HG02571 (cell line): ENCODE data around the gene CD7.
"Not testable (repeated sequence)": the region's sequence is repeated elsewhere in the genome, so short reads cannot be mapped to it uniquely, and the experiment has no call there.

ENCODE experiments used
- ATAC-seq: cut with Tn5 transposase; IDR thresholded peaks from one replicate; pipeline ENCODE4 v1.9.1; 2021; ENCODE audit warnings: mild to moderate bottlenecking, moderate library complexity; ENCODE audit not compliant: unreplicated experiment

CD7 gene

GRCh38 chr17:82317394-82318168 is at the start of gene CD7:
TSS of gene CD7 (minus strand) at chr17:82317608. CDS start at chr17:82317495, 113 bp downstream.
- ATAC-seq: no peak

DNA sequence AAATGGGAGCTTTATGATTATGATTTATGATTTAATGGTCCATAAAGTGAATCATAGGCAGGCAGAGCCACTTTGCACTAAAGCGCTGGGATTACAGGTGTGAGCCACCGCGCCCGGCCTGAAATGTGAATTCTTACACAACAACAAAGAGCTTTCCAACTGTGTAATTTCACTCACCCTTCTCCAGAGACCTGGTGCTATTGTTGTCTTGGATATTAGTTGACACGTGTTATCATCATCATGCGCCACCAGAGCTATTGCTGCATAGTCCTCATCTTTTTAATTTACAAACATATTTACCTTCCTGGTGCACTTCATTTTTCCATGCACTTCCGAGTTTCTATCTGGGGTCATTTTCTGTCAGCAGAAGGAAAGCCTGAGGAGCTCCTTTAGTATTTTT is 49.3 kb upstream of the CD7 start:
- ATAC-seq: no peak

DNA sequence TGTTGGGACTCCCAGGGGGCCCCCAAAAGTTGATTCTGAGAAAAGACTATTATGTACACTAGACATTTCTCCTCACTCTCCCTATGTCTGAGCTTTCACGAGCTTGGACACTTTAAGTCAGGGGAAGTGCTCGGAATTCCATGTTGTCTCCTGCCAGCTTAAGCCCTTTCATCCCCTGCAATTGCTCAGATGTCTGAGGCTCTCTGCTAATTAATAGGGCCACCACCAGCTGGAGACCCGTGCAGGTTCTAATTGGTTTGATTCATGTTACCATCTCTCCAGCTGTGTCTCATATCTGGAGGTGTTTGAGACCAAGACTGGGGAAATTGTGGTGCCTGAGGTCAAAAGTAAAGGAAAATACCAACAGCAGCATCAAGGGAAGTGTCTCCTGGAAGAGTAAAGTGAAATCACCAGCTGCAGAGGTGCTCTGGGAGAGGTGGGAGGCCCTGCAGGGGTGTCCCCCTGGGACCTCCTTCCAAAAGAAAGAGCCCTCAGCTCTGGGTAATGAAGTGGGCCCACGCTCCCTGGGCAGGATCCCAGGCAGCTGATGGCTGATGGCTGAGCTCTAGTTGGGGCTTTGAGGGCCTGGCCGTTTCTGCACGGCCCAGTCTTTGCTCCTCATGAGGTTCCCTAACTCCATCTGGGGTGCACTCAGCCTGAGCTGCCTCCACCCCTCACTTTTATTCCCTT is 48.3 kb upstream of the CD7 start:
- no peak for ATAC-seq

GRCh38 chr17:82361885-82362633 is 44.7 kb upstream of the CD7 start:
- no peak for ATAC-seq

- not testable (repeated sequence) for ATAC-seq
Observed at GRCh38 chr17:82359451-82360074, 42.2 kb upstream of the CD7 start.

DNA sequence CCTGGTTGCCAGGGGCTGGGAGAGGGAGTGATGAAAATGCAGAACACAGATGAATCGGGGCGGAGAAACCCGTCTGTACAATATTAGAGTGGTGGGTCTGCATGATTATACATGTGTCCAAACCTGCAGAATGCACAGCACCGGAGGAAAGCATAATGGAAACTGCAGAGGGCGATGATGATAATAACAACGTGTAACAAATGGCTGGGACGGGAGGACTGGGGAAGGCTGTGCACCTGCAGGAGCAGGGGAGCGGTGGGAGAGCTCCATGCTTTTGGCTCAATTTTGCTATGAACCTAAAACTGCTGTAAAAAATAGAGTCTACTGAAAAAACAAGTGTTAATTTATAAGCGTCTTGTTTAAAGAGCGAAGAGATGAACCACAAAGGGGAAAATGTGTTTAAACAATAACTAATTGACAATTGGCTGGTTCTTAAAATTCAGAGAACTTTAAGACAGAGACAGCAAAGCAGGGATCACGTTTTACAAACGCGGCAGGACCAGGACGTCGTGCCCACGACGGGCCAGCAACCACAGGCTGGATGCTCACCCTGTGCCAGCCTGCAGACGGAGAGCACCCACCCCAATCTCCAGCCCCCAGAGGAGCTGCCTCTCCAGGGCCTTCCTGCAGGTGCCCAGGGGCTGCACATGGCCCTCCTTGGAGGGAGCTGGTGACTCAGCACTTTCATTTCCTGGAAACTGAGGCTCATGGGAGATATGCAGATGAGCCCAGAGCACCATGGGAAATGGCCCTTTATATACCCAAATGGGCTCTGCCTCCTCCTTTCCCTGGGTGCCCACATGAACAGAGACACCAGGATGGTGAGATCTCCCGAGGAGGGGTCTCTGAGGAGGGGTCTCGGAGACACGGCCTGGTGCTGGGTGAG is 41.3 kb upstream of the CD7 start, which contains the start of gene TEX19:
TSS of gene TEX19 (plus strand) at position 783 of the 886 bp plus-strand sequence. CDS start 2,904 bp downstream, outside the sequence.
- no peak for ATAC-seq

DNA sequence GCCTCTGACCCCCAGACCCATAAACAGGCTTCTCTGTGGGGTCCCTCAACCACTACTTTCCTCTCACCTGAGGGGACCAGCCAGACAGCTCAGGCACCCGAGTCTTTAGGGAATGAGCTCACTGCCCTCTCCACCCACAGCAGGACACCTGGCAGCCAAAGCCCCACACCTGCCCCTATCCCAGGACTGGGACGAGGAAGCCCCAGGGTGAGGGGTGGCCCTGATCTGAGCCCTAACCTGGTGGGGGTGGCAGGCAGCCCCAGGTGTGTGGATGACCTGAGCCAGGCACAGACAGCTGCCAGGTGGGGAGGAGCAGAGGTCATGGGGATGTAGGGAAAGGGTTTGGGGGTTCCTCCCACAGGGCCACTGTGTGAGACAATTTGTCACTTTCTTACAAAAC is 40.0 kb upstream of the CD7 start:
- no peak for ATAC-seq

DNA sequence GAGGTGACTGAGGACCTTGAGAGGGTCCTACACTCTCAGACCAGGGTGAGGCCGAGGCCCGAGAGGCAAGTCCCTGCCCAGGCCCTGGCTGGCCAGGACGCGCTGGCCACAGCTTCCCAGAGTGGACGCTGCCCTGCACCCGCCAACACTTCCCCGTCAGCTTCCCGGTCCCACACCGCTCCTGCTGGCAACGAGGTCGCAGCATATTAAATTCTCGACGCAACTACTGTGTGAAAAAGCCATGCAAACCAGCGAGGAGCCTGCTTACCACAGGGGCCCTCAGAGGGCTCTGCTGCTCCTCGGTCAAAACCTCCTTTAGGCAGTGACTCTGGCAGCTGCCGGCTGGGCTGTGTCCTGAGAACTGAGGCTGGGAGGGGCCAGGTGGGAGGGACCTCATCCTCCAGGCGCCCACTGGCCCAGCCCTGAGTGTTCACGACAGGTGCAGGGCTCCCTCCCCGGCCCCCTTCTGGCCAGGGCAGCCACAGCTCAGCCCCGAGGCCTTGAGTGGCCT is 39.5 kb upstream of the CD7 start:
- no peak for ATAC-seq

- no peak for ATAC-seq
Observed at GRCh38 chr17:82355770-82356427, 38.5 kb upstream of the CD7 start.

DNA sequence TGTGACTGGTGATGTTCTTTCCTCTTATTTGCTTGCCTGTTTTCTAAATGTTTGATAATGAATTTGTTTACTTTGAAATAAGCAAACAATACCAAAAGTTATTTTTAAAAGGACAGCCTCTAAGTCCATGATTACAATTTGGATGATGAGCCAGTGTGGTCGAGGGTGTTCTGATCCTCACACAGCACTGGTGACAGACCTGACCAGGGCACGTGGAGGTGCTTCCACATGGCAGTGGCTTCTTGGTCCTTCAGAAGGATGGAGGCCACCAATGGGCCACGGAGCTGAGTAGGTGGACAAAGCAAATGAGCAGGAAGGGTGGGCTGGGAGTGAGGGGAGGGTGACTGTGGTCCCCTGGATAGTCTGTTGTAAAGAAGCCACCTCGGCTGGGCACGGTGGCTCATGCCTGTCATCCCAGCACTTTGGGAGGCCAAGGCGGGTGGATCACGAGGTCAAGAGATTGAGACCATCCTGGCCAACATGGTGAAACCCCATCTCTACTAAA is 37.4 kb upstream of the CD7 start:
- ATAC-seq: no peak

- ATAC-seq: no peak
Observed at GRCh38 chr17:82353484-82353883, 36.1 kb upstream of the CD7 start.

DNA sequence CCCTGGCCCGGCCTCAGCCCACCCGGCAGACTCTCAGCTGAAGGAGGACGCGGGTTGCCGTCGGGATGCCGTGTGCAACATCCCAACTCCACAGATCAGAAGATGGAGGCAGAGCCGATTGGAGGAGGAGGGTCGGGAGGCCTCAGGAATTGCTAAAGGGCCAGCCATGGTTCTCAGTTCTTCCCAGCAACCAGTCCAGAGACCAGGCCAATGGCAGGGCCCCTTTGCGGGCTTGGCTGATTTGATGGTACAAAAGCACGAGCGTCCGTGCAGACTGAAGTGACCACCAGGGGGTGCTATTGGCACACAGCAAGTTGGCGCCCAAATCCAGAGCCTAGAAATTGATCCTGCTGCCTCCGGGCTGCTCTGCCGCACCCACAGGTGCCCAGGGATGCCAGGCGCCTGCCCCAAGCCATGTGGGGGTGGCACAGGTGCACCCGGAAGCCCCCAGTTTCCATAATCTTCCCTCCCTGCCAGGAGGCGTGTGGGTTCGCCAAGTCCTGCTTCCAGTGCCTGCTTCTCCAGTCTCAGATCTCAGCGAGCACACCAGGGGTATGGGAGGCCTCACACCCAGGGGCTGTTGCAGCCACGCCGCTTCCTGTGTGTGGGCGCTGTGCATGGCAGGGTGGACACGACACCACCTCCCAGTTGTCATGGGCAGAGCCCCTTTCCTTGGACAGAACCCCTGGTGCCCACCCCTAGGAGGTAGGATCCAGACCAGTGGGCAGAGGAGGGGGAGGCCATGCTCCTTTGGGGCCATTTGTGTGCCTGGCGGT is 34.5 kb upstream of the CD7 start:
- peak; percentile 24 for ATAC-seq

DNA sequence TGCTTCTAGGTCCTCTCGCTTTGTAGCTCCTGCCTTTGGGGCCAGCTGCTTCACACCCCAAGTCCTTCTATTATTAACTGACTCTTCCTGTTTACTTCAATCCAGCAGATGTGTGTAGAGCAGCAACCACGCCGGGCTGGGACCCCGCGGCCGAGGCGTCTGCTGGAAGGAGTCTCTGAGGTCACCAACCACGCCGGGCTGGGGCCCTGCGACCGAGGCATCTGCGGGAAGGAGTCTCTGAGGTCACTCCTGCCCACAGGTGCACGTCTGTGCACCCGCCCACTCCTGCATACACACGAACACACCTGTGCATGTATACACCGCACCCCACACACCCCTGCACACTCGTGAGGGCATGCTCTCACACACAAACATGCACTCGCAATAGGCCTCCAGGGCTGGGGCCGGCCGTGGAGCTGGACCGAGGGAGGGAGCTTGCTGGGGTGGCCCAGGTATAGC is 33.9 kb upstream of the CD7 start:
- peak; percentile 41 for ATAC-seq

DNA sequence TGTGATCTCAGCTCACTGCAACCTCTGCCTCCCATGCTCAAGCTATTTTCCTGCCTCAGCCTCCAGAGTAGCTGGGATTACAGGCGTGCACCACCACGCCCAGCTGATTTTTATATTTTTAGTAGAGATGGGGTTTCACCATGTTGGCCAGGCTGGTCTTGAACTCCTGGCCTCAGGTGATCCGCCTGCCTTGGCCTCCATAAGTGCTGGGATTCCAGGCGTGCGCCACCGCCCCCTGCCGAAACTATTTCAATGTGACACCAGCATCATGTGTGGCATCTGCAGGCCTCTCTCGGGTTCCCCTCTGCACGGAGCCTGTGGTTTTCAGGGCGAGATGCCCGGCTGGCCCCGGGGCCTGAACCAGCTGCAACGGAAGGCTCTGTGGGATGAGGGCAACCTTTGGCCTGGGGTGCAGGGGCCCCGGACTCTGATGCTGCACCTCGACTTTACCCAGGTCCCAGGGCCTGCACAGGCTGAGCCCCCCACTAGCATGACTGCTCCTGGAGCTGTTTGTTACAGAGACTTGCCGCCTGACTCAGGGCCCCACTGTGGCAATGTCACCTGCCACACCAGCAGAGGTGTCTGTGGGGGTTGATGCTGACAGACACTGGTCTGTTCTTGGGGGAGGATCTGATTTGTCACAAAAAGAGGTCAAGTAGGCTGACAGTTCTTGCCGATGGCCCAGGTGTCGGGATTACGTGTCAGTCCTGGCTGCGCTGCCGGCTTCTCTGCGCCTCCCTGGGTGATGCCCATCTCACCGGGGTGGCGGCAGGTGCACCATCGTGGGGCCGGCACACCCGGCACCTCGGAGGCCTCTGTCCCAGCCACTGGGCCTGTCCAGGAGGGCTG is 33.0 kb upstream of the CD7 start:
- no peak for ATAC-seq

DNA sequence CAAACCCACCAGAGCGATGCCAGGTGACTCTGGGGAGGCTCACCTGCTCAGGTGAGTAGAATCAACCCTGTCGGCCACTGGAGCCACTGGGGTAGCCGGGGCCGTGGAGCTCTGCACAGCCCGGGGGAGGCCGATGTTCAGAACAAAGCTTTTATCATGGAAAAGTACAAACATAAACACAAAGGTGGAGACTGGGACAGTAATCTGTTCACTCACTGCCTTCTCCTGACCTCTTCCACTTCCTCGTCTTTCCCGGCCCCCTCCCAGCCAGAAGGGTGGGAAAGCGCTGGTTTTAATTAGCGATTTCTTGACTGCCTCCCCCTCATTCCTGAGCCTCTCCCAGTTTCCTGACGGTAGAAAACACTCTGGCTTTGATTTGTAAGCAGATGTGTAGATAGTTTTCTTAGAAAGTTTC is 31.9 kb upstream of the CD7 start:
- ATAC-seq: no peak

- ATAC-seq: no peak
Observed at GRCh38 chr17:82348866-82349265, 31.5 kb upstream of the CD7 start.

GRCh38 chr17:82348434-82348833 is 31.0 kb upstream of the CD7 start:
- ATAC-seq: no peak
